Activated CD8-positive, alpha-beta memory T cell treated with anti-CD3 and anti-CD28 coated beads, Interleukin-2, amount 10 ng/mL, durations not matched to agents 7 days and 5 days (primary cell): ENCODE measurements around the gene DISP1. TPM values are rescaled to one million over a fixed set of nuclear protein-coding genes. Genes with fewer than 3 reads are reported as not detected.

Experiments
- ATAC-seq: fragments of 150-1000 bp; cut with Tn5 transposase; one replicate; pipeline ENCODE4 v1.10.0; 2021; ENCODE audit warnings: moderate library complexity
- CTCF ChIA-PET: fragments of 350-600 bp; sonication (Branson Sonifier 250); formaldehyde crosslinking; loops from one replicate; lab custom pipeline; 2021; ENCODE audit warnings: antibody characterized with exemption; lab: Charles Lee
- DNase-seq: peaks from one replicate; pipeline ENCODE4 v3.0.0-alpha.2; 2020
- H3K27ac Mint-ChIP-seq: one replicate; pipeline ENCODE4 v1.8.0; 2021; ENCODE audit warnings: mild to moderate bottlenecking, mixed read lengths
- H3K27me3 Mint-ChIP-seq: one replicate; pipeline ENCODE4 v1.8.0; 2021; ENCODE audit warnings: mixed read lengths
- H3K36me3 Mint-ChIP-seq: one replicate; pipeline ENCODE4 v1.8.0; 2021; ENCODE audit warnings: mild to moderate bottlenecking, mixed read lengths
- H3K4me1 Mint-ChIP-seq: one replicate; pipeline ENCODE4 v1.8.0; 2021; ENCODE audit warnings: mixed read lengths
- H3K4me3 Mint-ChIP-seq: one replicate; pipeline ENCODE4 v1.8.0; 2021; ENCODE audit warnings: mild to moderate bottlenecking, moderate library complexity, mixed read lengths
- H3K9me3 Mint-ChIP-seq: one replicate; pipeline ENCODE4 v1.8.0; 2022; ENCODE audit warnings: low read depth, mixed read lengths
- total RNA-seq, 2 experiments: library from RNA; stranded (reverse); gene quantifications; one replicate each; pipeline ENCODE4 v1.2.3, GENCODE V29; 2021

The DISP1 gene, protein sequence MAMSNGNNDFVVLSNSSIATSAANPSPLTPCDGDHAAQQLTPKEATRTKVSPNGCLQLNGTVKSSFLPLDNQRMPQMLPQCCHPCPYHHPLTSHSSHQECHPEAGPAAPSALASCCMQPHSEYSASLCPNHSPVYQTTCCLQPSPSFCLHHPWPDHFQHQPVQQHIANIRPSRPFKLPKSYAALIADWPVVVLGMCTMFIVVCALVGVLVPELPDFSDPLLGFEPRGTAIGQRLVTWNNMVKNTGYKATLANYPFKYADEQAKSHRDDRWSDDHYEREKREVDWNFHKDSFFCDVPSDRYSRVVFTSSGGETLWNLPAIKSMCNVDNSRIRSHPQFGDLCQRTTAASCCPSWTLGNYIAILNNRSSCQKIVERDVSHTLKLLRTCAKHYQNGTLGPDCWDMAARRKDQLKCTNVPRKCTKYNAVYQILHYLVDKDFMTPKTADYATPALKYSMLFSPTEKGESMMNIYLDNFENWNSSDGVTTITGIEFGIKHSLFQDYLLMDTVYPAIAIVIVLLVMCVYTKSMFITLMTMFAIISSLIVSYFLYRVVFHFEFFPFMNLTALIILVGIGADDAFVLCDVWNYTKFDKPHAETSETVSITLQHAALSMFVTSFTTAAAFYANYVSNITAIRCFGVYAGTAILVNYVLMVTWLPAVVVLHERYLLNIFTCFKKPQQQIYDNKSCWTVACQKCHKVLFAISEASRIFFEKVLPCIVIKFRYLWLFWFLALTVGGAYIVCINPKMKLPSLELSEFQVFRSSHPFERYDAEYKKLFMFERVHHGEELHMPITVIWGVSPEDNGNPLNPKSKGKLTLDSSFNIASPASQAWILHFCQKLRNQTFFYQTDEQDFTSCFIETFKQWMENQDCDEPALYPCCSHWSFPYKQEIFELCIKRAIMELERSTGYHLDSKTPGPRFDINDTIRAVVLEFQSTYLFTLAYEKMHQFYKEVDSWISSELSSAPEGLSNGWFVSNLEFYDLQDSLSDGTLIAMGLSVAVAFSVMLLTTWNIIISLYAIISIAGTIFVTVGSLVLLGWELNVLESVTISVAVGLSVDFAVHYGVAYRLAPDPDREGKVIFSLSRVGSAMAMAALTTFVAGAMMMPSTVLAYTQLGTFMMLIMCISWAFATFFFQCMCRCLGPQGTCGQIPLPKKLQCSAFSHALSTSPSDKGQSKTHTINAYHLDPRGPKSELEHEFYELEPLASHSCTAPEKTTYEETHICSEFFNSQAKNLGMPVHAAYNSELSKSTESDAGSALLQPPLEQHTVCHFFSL (N-terminal part only)
- 1 to 10 TPM; 1.5 to 2.0 TPM for total RNA-seq

DNA sequence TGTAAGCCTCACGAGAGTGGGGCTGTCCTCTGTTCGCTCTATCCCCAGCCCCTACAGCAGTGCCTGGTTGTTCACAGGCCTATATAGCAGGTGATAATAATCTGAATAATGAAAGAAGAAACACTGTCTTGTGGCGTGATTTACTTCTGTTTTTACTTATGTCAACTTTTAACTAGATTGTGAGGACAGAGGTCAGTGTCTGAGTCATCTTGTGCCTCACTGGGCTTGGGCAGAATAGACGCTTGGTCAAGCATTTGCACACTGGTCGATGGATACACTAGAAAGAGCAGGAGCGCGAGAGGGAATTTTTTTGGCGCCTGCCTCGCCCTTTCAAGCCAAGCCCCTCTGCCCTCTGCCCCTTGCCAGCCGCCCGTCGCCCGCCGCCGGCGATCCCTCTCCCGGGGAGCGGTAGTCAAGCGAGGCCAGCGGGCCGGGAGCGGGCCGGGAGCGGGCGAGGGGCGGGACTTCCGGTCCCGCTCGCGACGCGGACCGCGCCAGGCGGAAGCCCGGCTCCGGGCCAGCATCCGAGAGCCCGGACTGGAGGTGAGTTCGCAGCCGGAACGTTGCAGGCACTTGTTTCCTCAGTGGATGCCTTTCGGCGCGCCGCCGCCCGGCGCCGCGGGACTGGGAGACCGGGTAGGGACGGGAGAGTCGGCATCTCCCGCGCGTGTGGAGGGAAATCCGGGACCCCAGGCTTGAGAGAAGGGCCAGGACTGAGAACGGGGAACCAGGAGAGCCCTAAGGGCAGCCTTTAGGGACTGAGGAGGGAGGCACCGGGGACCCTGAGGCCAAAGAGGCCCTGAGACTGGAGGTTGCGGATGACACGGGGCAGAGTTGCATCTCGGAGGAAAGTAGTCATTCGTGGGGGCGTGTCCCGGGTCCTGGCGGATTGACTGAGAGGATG, at the start of gene DISP1:
Gene DISP1, plus strand, starts transcription at position 504 of the 904 bp plus-strand sequence. CDS start 127,785 bp downstream, outside the sequence.
- peak; percentile 97 for ATAC-seq
- Mint-ChIP-seq H3K27me3 (peaks cover 18% of the 10 kb centered on the region), H3K4me1 (peaks cover 20% of the 10 kb centered on the region), H3K36me3 (peaks cover 3% of the 10 kb centered on the region), H3K9me3 (peaks cover 3% of the 10 kb centered on the region), H3K4me3 (peak within 1 kb of the TSS; percentile 95), H3K27ac (peak within 1 kb of the TSS; percentile 87)
- peak; percentile 76 for DNase-seq
- CTCF ChIA-PET: no interaction called here

DNA sequence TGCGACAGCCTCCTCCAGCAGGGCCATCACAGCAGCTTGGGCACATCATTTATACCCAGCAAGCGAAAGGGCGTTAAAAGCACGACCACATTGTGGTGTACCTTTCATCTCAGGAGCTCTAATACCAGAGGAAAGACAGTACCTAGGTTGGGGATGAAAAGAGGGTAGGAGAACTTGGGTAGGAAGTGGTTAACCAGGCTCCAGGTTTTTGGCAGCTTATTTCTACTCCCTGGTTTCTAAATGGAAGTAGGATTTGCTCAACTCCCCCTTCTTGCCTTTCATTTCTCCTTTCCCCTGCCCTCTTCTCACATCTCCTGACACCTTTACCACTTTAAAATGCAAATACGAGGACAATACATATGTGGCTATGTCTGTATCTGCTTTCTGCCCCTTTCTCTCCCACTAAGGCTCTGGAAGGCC, 47.7 kb upstream of the DISP1 start:
- Mint-ChIP-seq H3K4me1 (peaks cover 5% of the 10 kb centered on the region), H3K27me3 (peaks cover 21% of the 10 kb centered on the region), H3K36me3 (peaks cover 3% of the 10 kb centered on the region), H3K4me3 (no peak overlapping the region), H3K27ac (no peak overlapping the region), H3K9me3 (peaks cover 2% of the 10 kb centered on the region)
- CTCF ChIA-PET: no interaction called here
- ATAC-seq: no peak
- DNase-seq: no peak

DNA sequence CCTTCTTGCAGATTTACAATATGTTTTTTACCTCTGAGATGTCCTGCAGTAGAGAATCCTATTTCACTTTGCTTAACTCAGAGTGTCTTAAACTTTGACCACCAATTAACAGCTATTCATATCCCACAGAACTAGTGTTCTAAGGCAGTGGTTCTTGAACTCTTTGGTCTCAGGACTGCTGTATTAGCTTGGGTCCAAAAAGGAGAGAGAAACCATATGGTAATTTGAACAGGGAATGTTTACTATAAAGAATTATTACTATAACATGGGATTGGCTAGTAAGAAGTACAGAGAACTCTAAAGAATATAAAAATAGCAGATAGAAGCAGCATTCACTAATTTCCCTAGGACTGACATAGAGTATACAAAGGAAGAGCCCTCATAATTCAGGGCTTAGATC, 46.2 kb upstream of the DISP1 start:
- CTCF ChIA-PET: interaction anchor here (1.0 kb wide), 1 partner anchor 30 kb away, joined by 3 read pairs; no protein-coding TSS in a partner anchor
- Mint-ChIP-seq H3K36me3 (peaks cover 3% of the 10 kb centered on the region), H3K27me3 (peaks cover 15% of the 10 kb centered on the region), H3K4me1 (peaks cover 14% of the 10 kb centered on the region), H3K27ac (no peak overlapping the region), H3K4me3 (no peak overlapping the region), H3K9me3 (peaks cover 2% of the 10 kb centered on the region)
- DNase-seq (no peak), ATAC-seq (no peak)

DNA sequence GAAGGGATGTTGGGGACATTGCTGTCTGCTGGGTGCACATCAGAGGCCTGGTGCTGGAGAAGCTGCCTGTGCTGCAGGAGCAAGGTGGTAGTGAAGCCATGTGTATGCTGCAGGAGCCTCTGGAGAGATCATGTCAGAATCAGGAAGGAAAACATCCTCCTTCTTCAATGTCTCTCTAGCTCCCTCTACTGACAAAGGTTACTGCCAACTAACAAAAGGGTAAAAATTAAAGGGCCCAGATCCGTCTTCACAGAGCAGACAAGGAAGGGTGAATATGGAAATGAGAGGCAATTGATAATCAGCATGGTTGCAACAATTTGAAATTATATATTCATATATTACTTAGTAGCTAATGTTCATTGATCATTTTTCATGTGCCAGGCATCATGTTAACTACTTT, 45.7 kb upstream of the DISP1 start:
- Mint-ChIP-seq H3K9me3 (peaks cover 2% of the 10 kb centered on the region), H3K27me3 (peaks cover 10% of the 10 kb centered on the region)

DNA sequence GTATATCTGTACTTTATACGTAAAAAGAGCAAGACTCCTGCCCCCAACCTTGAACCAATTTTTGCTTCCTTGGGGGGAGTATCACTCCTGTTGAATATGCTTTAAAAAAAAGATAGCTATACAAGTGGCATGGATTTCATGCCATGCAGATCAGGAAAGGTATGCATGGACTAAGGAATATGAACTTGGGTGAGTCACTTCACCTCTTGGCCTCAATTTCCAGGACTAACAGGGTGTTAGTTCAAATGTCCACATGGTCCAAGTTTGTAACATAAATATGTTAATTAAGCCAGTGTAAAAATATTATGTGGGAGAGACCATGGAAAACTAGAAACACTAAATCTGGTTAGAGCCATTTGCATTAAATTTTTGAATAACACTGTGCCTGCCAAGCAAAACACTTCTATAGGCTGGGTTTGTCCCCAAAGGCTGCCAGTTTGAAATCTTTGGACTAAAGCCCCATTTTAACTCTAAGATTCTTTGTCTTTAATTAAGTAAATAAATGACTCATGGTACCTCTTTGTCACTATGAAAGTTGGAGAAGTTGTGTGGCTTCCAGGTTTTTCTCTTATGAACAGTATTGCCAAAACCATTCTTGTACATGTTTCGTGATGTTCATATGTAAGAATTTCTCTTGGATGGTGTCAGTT, 44.7 kb upstream of the DISP1 start:
- peaks cover 2% of the 10 kb centered on the region for H3K9me3 Mint-ChIP-seq
- no peak overlapping the region for H3K4me3 Mint-ChIP-seq
- H3K27me3 Mint-ChIP-seq: peaks cover 5% of the 10 kb centered on the region
- ATAC-seq: no peak
- peaks cover 3% of the 10 kb centered on the region for H3K36me3 Mint-ChIP-seq
- no peak for DNase-seq
- H3K4me1 Mint-ChIP-seq: peaks cover 14% of the 10 kb centered on the region
- CTCF ChIA-PET: no interaction called here
- H3K27ac Mint-ChIP-seq: no peak overlapping the region

More for the DNA sequence above, 45.7 kb upstream of the DISP1 start:
- peaks cover 14% of the 10 kb centered on the region for H3K4me1 Mint-ChIP-seq
- DNase-seq: no peak
- no peak overlapping the region for H3K4me3 Mint-ChIP-seq
- no peak for ATAC-seq
- CTCF ChIA-PET: interaction anchor here (1.0 kb wide), 1 partner anchor 31 kb away, joined by 3 read pairs; no protein-coding TSS in a partner anchor
- no peak overlapping the region for H3K27ac Mint-ChIP-seq
- peaks cover 3% of the 10 kb centered on the region for H3K36me3 Mint-ChIP-seq

- H3K9me3 Mint-ChIP-seq: peaks cover 2% of the 10 kb centered on the region
- no peak overlapping the region for H3K4me3 Mint-ChIP-seq
- peaks cover 3% of the 10 kb centered on the region for H3K36me3 Mint-ChIP-seq
- H3K27me3 Mint-ChIP-seq: peaks cover 10% of the 10 kb centered on the region
- no peak overlapping the region for H3K27ac Mint-ChIP-seq
- CTCF ChIA-PET: no interaction called here
- H3K4me1 Mint-ChIP-seq: peaks cover 9% of the 10 kb centered on the region
- DNase-seq (peak; percentile 52), ATAC-seq (peak; percentile 55)
Measured at GRCh38 chr1:222772996-222773379, 41.9 kb upstream of the DISP1 start.

- CTCF ChIA-PET: no interaction called here
- H3K27me3 Mint-ChIP-seq: peaks cover 22% of the 10 kb centered on the region
- no peak for DNase-seq
- no peaks in the 10 kb centered on the region for H3K9me3 Mint-ChIP-seq
- no peak for ATAC-seq
- peaks cover 9% of the 10 kb centered on the region for H3K4me1 Mint-ChIP-seq
- H3K27ac Mint-ChIP-seq: no peak overlapping the region
- H3K36me3 Mint-ChIP-seq: no peaks in the 10 kb centered on the region
- no peak overlapping the region for H3K4me3 Mint-ChIP-seq
Measured at GRCh38 chr1:222777463-222777862, 37.4 kb upstream of the DISP1 start.

DNA sequence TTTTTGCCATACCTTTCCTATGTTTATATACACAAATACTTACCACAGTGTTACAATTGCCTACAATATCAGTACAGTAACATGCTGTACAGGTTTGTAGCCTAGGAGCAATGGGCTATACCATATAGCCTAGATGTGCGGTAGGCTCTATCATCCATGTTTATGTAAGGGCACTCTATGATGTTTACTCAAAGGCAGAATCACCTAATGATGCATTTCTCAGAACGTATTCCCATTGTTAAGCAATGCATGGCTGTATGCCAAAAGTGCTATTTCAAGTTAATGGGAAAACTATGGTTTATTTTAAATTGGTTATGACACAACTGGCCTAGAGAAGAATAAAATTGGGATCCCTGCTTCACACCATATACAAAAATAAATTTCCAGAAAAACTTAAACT, 36.9 kb upstream of the DISP1 start:
- CTCF ChIA-PET: no interaction called here
- DNase-seq: no peak
- H3K4me3 Mint-ChIP-seq: no peak overlapping the region
- H3K36me3 Mint-ChIP-seq: no peaks in the 10 kb centered on the region
- H3K27me3 Mint-ChIP-seq: peaks cover 22% of the 10 kb centered on the region
- H3K4me1 Mint-ChIP-seq: peaks cover 5% of the 10 kb centered on the region
- H3K9me3 Mint-ChIP-seq: no peaks in the 10 kb centered on the region
- no peak overlapping the region for H3K27ac Mint-ChIP-seq
- no peak for ATAC-seq

DNA sequence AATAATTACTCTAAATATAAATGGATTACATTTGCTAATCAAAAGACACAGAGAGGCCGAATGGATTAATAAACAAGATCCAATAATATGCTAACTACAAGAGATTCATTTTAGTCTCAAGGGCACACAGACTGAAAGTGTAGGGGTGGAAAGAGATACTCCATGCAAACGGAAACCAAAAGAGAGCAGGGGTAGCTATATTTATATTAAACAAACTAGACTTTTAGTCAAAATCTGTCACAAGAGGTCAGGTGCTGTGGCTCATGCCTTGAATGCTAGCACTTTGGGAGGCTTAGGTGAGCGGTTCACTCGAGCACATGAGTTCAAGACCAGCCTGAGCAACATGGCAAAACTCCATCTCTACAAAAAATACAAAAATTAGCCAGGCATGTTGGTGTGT, 33.6 kb upstream of the DISP1 start:
- Mint-ChIP-seq H3K27me3 (peaks cover 41% of the 10 kb centered on the region), H3K4me3 (no peak overlapping the region), H3K36me3 (no peaks in the 10 kb centered on the region), H3K27ac (no peak overlapping the region), H3K9me3 (no peaks in the 10 kb centered on the region), H3K4me1 (no peaks in the 10 kb centered on the region)
- DNase-seq (no peak), ATAC-seq (no peak)
- CTCF ChIA-PET: no interaction called here

DNA sequence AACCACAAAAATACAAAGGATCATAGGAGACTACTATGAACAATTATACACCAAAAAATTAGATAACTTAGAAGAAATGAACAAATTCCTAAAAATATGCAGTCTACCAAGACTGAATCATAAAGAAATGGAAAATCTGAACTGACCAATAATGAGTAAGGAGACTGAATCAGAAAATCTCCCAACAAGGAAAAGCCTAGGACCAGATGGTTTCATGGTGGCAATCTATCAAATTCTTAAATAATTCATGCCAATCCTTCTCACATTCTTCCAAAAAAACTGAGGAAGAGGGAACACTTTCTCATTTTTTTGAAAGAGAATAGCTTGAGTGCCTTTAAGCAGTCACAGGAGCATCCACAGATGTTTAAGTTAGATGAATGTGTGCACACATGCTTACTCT, 31.8 kb upstream of the DISP1 start:
- CTCF ChIA-PET: no interaction called here
- H3K27ac Mint-ChIP-seq: no peak overlapping the region
- H3K4me3 Mint-ChIP-seq: no peak overlapping the region
- H3K27me3 Mint-ChIP-seq: peaks cover 39% of the 10 kb centered on the region
- ATAC-seq (no peak), DNase-seq (no peak)
- no peaks in the 10 kb centered on the region for H3K36me3 Mint-ChIP-seq
- H3K9me3 Mint-ChIP-seq: no peaks in the 10 kb centered on the region
- H3K4me1 Mint-ChIP-seq: no peaks in the 10 kb centered on the region

- no peak for ATAC-seq
- Mint-ChIP-seq H3K27me3 (peaks cover 39% of the 10 kb centered on the region), H3K9me3 (no peaks in the 10 kb centered on the region), H3K27ac (no peak overlapping the region), H3K4me1 (no peaks in the 10 kb centered on the region), H3K36me3 (peaks cover 1% of the 10 kb centered on the region), H3K4me3 (no peak overlapping the region)
- no peak for DNase-seq
- CTCF ChIA-PET: no interaction called here
Measured at GRCh38 chr1:222784371-222784770, 30.5 kb upstream of the DISP1 start.

GRCh38 chr1:222784916-222785315, 29.9 kb upstream of the DISP1 start:
- Mint-ChIP-seq H3K27ac (no peak overlapping the region), H3K9me3 (peaks cover 4% of the 10 kb centered on the region), H3K27me3 (peaks cover 39% of the 10 kb centered on the region), H3K36me3 (peaks cover 5% of the 10 kb centered on the region), H3K4me1 (peaks cover 2% of the 10 kb centered on the region), H3K4me3 (no peak overlapping the region)
- CTCF ChIA-PET: no interaction called here
- ATAC-seq (no peak), DNase-seq (no peak)
